HepG2 (cell line): ENCODE data around the gene DEGS1. TPM values are rescaled to one million over a fixed set of nuclear protein-coding genes. Genes with fewer than 3 reads are reported as not detected.

Experiments
- BCL6 ChIP-seq: IDR thresholded peaks from 2 replicates; pipeline ENCODE4 v1.6.1; 2016; ENCODE audit warnings: missing genetic modification reagents, missing compliant biosample characterization
- FOXK2 ChIP-seq: fragments of 450-650 bp; IDR thresholded peaks from 2 replicates; pipeline ENCODE4 v1.6.1; 2016
- GATA4 ChIP-seq: sonication (generic); IDR thresholded peaks from 2 replicates; pipeline ENCODE4 v1.6.1; 2016; ENCODE audit warnings: antibody characterized with exemption, low read depth, borderline replicate concordance
- HMG20B ChIP-seq: conservative IDR thresholded peaks from 2 replicates; pipeline ENCODE4 v1.6.1; 2016; ENCODE audit warnings: missing genetic modification reagents, missing compliant biosample characterization
- KDM1A ChIP-seq: IDR thresholded peaks from 2 replicates; pipeline ENCODE4 v1.6.1; 2016; ENCODE audit warnings: missing compliant biosample characterization
- MEIS1 ChIP-seq: sonication (generic); formaldehyde crosslinking; IDR thresholded peaks from 2 replicates; pipeline ENCODE4 v1.9.0; 2021; ENCODE audit warnings: mild to moderate bottlenecking, missing genetic modification reagents, moderate library complexity, borderline replicate concordance
- NFYB ChIP-seq: sonication (generic); formaldehyde crosslinking; IDR thresholded peaks from 2 replicates; pipeline ENCODE4 v1.4.0; 2020; ENCODE audit warnings: missing genetic modification reagents
- NKX3-1 ChIP-seq: sonication (generic); formaldehyde crosslinking; IDR thresholded peaks from 2 replicates; pipeline ENCODE4 v1.5.0; 2020; ENCODE audit warnings: missing genetic modification reagents
- PCBP1 ChIP-seq: fragments of 200-400 bp; formaldehyde crosslinking; IDR thresholded peaks from 2 replicates; pipeline ENCODE4 v1.6.1; 2017; ENCODE audit warnings: mild to moderate bottlenecking, low read depth, low read length, borderline replicate concordance
- RAD51 ChIP-seq: fragments of 450-650 bp; IDR thresholded peaks from 2 replicates; pipeline ENCODE4 v1.6.1; 2016; ENCODE audit warnings: borderline replicate concordance
- TBP ChIP-seq: sonication (generic); formaldehyde crosslinking; IDR thresholded peaks from 2 replicates; pipeline ENCODE4 v1.5.0; 2020; ENCODE audit warnings: missing genetic modification reagents
- ZKSCAN5 ChIP-seq: sonication (generic); formaldehyde crosslinking; IDR thresholded peaks from 2 replicates; pipeline ENCODE4 v1.5.1; 2020; ENCODE audit warnings: mild to moderate bottlenecking, missing genetic modification reagents
- ZNF230 ChIP-seq: sonication (generic); formaldehyde crosslinking; IDR thresholded peaks from 2 replicates; pipeline ENCODE4 v1.4.0; 2020; ENCODE audit warnings: mild to moderate bottlenecking, missing genetic modification reagents
- ZNF24 ChIP-seq: fragments of 450-650 bp; IDR thresholded peaks from 2 replicates; pipeline ENCODE4 v1.6.1; 2017; ENCODE audit warnings: antibody characterized with exemption, mild to moderate bottlenecking
- ZNF329 ChIP-seq: sonication (generic); formaldehyde crosslinking; IDR thresholded peaks from 2 replicates; pipeline ENCODE4 v1.9.0; 2021; ENCODE audit warnings: low read depth, mild to moderate bottlenecking, missing genetic modification reagents
- ZNF333 ChIP-seq: sonication (generic); formaldehyde crosslinking; IDR thresholded peaks from 2 replicates; pipeline ENCODE4 v1.4.0; 2020; ENCODE audit warnings: mild to moderate bottlenecking, missing genetic modification reagents, borderline replicate concordance
- ZNF484 ChIP-seq: sonication (generic); formaldehyde crosslinking; IDR thresholded peaks from 2 replicates; pipeline ENCODE4 v1.5.1; 2020; ENCODE audit warnings: mild to moderate bottlenecking, low read depth, missing genetic modification reagents, borderline replicate concordance
- ZNF564 ChIP-seq: sonication (generic); formaldehyde crosslinking; IDR thresholded peaks from 2 replicates; pipeline ENCODE4 v1.8.1; 2023; ENCODE audit warnings: mild to moderate bottlenecking, missing genetic modification reagents
- ZNF629 ChIP-seq: sonication (generic); formaldehyde crosslinking; conservative IDR thresholded peaks from 2 replicates; pipeline ENCODE4 v1.5.0; 2020; ENCODE audit warnings: missing genetic modification reagents
- polyA plus RNA-seq, 8 experiments: library from polyadenylated mRNA; depleted of rRNA in 3 of 8; stranded (reverse) in 7 of 8; unstranded in 1 of 8; fragments of >200 nt; fragmentation: Illumina TruSeq in 4 of 8; extraction: Trizol in 4 of 8; gene quantifications; 2 replicates each; pipeline versions ENCODE4 v1.2.1 to v1.2.3, GENCODE V29; 2011 to 2016; ENCODE audit warnings: low read depth in 4 of 8, missing spikeins in 1 of 8, mixed read lengths in 1 of 8; ENCODE audit not compliant: insufficient read depth in 1 of 8
- total RNA-seq, 5 experiments: library from RNA; depleted of rRNA; stranded (reverse); fragments of >200 nt; fragmentation: Illumina TruSeq; extraction: Trizol; gene quantifications; 2 replicates each; pipeline ENCODE4 v1.2.3, GENCODE V29; 2016; ENCODE audit warnings: low read depth in 1 of 5
- TF ChIP-seq, protein P1 (sequence below): sonication (generic); formaldehyde crosslinking; IDR thresholded peaks from 2 replicates; pipeline ENCODE4 v1.8.1; 2022; ENCODE audit warnings: mild to moderate bottlenecking, missing genetic modification reagents
- TF ChIP-seq, protein P2 (sequence below): sonication (generic); formaldehyde crosslinking; IDR thresholded peaks from 2 replicates; pipeline ENCODE4 v1.4.0; 2020; ENCODE audit warnings: missing genetic modification reagents, mild to moderate bottlenecking, borderline replicate concordance
- TF ChIP-seq, protein P3 (sequence below): IDR thresholded peaks from 2 replicates; pipeline ENCODE4 v1.6.1; 2012; ENCODE audit warnings: low read depth, low read length, improper control_type of control experiment
- TF ChIP-seq, protein P4 (sequence below): sonication (generic); formaldehyde crosslinking; IDR thresholded peaks from 2 replicates; pipeline ENCODE4 v1.5.0; 2020; ENCODE audit warnings: missing genetic modification reagents, mild to moderate bottlenecking, borderline replicate concordance
- TF ChIP-seq, protein P5 (sequence below): sonication (generic); formaldehyde crosslinking; IDR thresholded peaks from 2 replicates; pipeline ENCODE4 v1.8.0; 2022; ENCODE audit warnings: mild to moderate bottlenecking, missing genetic modification reagents, moderate library complexity

Gene DEGS1
- total and polyA plus RNA-seq, 2 of the 13 experiments (the other 11 are each of a cell fraction or from before 2014, with no cell fraction given): 18.1 to 35.9 TPM

DNA sequence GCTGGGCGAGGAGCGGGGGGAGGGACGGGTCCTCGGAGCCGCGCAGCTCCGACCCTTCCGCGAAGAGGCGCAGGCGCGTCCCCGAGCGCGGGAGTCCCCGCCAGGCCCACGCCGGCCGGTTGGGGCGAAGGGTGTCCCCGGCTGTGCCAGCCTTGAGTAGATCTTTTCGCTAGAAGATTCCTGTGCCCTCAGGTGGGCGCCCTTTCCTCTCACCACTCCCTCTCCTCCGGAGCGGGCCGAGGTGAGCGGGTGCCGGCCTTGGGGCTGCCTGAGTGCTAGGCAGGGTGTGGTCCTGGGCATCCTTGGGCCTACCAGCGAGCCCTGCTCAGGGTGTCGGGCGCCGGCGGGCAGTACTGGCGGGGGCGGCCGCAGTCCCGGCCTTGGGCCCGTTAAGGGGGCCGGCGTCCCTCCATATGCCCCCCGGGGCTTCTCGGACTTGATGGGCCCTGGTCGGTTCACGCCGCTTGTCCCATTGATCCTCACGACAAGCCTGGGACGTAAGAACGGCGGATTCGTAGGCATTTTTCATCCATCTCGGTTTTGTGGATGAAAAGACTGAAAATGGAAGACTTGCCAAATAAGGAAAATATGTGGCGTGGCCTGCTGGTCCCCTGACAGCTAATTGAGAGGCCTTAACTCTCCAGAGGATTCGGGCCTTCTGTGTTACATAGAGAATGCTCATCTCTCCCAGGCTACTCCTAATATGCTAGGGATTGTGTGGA is 712 bp downstream of the DEGS1 start (continued):
- TF ChIP-seq, protein P1, sequence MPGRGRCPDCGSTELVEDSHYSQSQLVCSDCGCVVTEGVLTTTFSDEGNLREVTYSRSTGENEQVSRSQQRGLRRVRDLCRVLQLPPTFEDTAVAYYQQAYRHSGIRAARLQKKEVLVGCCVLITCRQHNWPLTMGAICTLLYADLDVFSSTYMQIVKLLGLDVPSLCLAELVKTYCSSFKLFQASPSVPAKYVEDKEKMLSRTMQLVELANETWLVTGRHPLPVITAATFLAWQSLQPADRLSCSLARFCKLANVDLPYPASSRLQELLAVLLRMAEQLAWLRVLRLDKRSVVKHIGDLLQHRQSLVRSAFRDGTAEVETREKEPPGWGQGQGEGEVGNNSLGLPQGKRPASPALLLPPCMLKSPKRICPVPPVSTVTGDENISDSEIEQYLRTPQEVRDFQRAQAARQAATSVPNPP (CRISPR knock-in tag): no peak
- TF ChIP-seq, protein P2, sequence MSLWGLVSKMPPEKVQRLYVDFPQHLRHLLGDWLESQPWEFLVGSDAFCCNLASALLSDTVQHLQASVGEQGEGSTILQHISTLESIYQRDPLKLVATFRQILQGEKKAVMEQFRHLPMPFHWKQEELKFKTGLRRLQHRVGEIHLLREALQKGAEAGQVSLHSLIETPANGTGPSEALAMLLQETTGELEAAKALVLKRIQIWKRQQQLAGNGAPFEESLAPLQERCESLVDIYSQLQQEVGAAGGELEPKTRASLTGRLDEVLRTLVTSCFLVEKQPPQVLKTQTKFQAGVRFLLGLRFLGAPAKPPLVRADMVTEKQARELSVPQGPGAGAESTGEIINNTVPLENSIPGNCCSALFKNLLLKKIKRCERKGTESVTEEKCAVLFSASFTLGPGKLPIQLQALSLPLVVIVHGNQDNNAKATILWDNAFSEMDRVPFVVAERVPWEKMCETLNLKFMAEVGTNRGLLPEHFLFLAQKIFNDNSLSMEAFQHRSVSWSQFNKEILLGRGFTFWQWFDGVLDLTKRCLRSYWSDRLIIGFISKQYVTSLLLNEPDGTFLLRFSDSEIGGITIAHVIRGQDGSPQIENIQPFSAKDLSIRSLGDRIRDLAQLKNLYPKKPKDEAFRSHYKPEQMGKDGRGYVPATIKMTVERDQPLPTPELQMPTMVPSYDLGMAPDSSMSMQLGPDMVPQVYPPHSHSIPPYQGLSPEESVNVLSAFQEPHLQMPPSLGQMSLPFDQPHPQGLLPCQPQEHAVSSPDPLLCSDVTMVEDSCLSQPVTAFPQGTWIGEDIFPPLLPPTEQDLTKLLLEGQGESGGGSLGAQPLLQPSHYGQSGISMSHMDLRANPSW: no peak
- TF ChIP-seq GATA4 (no peak), ZKSCAN5 (CRISPR knock-in tag) (no peak), BCL6 (CRISPR knock-in tag) (no peak), TBP (CRISPR knock-in tag) (no peak), HMG20B (CRISPR knock-in tag) (no peak), ZNF329 (CRISPR knock-in tag) (no peak; the same call in none of the 2 replicates), NKX3-1 (CRISPR knock-in tag) (no peak), NFYB (CRISPR knock-in tag) (no peak), RAD51 (no peak), PCBP1 (no peak), ZNF564 (CRISPR knock-in tag) (0 out of 2 replicates have a peak, but pooled peaks have one; percentile 5), ZNF629 (CRISPR knock-in tag) (no peak), MEIS1 (no peak), ZNF230 (no peak), ZNF24 (no peak), ZNF333 (CRISPR knock-in tag) (no peak), ZNF484 (CRISPR knock-in tag) (no peak), KDM1A (CRISPR knock-in tag) (no peak), FOXK2 (no peak)
- TF ChIP-seq, protein P3, sequence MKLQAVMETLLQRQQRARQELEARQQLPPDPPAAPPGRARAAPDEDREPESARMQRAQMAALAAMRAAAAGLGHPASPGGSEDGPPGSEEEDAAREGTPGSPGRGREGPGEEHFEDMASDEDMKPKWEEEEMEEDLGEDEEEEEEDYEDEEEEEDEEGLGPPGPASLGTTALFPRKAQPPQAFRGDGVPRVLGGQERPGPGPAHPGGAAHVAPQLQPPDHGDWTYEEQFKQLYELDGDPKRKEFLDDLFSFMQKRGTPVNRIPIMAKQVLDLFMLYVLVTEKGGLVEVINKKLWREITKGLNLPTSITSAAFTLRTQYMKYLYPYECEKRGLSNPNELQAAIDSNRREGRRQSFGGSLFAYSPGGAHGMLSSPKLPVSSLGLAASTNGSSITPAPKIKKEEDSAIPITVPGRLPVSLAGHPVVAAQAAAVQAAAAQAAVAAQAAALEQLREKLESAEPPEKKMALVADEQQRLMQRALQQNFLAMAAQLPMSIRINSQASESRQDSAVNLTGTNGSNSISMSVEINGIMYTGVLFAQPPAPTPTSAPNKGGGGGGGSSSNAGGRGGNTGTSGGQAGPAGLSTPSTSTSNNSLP: no peak
- TF ChIP-seq, protein P4, sequence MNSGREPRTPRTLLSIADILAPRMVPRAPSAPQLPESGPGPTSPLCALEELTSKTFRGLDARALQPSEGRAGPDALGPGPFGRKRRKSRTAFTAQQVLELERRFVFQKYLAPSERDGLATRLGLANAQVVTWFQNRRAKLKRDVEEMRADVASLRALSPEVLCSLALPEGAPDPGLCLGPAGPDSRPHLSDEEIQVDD (CRISPR knock-in tag): no peak
- TF ChIP-seq, protein P5, sequence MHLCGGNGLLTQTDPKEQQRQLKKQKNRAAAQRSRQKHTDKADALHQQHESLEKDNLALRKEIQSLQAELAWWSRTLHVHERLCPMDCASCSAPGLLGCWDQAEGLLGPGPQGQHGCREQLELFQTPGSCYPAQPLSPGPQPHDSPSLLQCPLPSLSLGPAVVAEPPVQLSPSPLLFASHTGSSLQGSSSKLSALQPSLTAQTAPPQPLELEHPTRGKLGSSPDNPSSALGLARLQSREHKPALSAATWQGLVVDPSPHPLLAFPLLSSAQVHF (CRISPR knock-in tag): 0 out of 2 replicates have a peak, but pooled peaks have one; percentile 18
